GM12872 (cell line): Measurements from ENCODE around the gene ELAC2.

Experiments
- TF ChIP-seq, protein P1 (sequence below): IDR thresholded peaks from 3 replicates; pipeline ENCODE4 v1.5.1; 2011; ENCODE audit warnings: low read depth, mild to moderate bottlenecking, low read length, moderate library complexity; ENCODE audit not compliant: insufficient read depth

ELAC2 gene, protein sequence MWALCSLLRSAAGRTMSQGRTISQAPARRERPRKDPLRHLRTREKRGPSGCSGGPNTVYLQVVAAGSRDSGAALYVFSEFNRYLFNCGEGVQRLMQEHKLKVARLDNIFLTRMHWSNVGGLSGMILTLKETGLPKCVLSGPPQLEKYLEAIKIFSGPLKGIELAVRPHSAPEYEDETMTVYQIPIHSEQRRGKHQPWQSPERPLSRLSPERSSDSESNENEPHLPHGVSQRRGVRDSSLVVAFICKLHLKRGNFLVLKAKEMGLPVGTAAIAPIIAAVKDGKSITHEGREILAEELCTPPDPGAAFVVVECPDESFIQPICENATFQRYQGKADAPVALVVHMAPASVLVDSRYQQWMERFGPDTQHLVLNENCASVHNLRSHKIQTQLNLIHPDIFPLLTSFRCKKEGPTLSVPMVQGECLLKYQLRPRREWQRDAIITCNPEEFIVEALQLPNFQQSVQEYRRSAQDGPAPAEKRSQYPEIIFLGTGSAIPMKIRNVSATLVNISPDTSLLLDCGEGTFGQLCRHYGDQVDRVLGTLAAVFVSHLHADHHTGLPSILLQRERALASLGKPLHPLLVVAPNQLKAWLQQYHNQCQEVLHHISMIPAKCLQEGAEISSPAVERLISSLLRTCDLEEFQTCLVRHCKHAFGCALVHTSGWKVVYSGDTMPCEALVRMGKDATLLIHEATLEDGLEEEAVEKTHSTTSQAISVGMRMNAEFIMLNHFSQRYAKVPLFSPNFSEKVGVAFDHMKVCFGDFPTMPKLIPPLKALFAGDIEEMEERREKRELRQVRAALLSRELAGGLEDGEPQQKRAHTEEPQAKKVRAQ

DNA sequence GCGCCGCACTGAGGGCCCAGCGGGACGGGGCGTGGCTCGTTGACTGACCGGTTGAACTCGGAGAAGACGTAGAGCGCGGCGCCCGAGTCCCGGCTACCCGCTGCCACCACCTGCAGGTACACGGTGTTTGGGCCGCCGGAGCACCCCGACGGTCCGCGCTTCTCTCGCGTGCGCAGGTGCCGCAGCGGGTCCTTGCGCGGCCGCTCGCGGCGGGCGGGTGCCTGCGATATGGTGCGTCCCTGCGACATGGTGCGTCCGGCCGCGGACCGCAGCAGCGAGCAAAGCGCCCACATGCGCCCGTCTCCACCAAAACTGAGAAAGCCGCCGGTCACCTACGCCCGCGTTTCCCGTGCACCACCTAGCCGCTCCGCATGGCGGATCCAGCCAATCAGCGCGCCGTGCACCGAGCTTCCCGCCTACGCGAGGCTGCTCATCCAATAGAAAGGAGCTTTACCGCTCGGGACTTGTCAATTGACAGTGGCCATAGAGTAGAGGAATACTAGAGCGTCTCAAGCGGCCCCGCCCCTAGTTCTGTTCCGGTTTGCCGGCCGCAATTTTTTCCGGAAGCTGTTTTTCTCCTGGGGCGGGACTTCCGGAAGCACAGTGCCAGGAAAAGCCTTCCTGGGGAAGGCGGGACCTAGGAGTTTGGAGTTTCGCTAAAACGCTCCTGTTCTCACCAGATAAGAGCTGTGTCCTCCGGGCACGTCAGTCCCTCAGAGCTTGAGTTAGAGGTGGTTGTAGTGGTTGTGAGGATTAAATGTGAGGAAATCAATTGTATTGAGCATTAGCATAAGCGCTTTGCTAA, at the start of gene ELAC2:
Gene ELAC2, minus strand, starts transcription at position 373 of the 805 bp plus-strand sequence. Its CDS starts 80 bp downstream, at position 293.
- TF ChIP-seq, protein P1, sequence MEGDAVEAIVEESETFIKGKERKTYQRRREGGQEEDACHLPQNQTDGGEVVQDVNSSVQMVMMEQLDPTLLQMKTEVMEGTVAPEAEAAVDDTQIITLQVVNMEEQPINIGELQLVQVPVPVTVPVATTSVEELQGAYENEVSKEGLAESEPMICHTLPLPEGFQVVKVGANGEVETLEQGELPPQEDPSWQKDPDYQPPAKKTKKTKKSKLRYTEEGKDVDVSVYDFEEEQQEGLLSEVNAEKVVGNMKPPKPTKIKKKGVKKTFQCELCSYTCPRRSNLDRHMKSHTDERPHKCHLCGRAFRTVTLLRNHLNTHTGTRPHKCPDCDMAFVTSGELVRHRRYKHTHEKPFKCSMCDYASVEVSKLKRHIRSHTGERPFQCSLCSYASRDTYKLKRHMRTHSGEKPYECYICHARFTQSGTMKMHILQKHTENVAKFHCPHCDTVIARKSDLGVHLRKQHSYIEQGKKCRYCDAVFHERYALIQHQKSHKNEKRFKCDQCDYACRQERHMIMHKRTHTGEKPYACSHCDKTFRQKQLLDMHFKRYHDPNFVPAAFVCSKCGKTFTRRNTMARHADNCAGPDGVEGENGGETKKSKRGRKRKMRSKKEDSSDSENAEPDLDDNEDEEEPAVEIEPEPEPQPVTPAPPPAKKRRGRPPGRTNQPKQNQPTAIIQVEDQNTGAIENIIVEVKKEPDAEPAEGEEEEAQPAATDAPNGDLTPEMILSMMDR, result no peak

DNA sequence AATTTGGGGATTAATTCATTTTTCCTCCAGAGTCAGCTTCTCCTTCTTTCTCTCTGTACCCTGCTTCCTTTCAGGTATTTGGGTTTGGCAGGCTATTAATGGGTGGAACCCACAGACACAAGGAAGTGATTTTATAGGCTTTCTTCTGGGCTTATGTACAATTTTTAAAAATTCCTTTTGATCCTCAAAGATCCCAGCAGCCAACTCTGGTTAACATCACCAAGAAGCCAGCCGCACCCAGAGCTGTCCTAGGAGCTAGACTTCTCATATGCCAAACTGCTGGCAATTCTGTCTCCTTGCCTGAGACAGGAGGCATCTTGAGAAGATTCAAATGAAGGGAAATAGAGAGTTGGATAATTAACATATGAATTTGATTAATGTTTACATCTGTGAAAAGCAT, 47.2 kb upstream of the ELAC2 start:
- TF ChIP-seq, protein P1, result no peak

DNA sequence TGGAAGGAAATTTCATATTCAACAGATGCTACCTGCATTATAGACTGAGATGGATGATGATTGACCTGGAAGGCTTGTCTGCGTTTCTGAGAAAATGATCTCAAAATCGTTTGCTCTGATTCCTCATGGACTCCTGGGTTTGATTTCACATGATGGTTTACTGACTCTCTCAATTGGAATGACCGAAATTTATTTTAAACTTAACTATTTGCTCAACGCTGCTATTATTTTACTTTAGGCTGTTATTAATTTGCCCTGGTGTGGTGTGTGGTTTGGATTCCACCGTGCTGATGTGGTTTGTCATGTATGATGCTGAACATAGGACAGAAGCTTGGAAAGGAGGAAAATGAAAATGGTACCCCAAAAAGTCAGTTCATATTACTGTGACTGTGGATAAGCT, 37.3 kb upstream of the ELAC2 start:
- TF ChIP-seq, protein P1, result no peak

DNA sequence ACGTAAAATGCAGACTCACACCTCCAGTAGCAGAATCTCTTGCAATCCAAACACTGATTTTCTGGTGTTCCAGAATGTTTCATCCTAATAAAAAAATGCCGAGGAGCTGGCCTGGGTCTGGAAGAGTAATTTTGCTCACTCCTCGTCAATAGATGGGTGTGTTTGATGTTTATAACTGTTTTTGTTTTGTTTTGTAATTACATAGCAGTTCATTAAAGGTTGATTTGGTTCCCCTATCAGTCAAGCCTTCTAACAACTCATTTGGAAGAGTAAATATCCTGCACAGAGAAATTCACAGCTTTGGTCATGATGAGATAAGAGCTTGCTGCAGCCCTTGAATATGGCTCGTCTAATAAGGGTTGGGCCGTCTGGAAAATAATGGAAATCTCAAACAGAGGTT, 36.8 kb upstream of the ELAC2 start:
- TF ChIP-seq, protein P1, result no peak

DNA sequence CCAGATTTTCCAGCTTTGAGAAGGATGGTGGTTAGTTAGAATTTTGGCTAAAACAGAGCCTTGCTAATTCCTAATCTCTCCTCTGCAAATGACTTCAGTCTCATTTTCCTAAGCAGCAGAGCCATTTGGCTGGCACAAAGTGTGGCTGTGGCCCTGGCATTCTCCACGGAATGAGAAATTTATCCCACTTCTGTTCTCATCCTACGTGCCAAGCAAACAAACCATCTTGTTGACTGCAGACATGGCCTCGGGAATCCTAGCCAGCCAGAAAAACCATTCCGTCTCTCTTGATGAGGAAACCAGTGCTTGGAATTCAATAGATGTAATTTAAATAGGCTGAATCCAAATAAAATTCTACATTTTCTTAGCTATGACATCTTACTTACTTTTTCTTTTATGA, 34.1 kb upstream of the ELAC2 start:
- TF ChIP-seq, protein P1, result no peak

DNA sequence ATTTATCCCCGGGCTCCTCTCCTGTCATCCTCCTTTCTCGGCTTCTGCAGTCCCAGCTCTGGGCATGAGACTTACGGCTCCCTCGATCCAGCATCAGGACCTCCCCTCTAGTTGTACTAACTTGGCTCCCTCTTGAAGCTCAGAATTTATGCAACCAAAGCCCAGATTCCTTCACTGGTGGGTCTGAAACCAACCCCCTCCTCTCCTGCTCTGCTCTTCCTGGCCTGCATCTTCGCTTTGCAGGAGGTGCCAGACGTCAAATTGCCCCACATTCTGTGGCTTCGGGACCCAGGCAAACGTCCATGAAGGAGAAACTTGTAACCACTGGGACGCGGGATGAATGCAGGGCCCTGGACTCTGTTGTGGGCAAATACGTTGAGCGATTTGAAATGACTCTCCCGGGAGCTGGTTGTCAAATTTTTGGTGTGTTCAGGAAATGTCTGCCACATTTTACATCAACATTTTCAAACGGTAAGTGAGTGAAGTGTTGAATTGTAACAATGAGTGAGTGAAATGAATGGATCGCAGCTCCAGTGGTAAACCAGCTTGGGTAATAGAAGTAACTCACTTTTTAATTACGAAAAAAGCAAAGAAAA, 29.3 kb upstream of the ELAC2 start:
- TF ChIP-seq, protein P1, result no peak

DNA sequence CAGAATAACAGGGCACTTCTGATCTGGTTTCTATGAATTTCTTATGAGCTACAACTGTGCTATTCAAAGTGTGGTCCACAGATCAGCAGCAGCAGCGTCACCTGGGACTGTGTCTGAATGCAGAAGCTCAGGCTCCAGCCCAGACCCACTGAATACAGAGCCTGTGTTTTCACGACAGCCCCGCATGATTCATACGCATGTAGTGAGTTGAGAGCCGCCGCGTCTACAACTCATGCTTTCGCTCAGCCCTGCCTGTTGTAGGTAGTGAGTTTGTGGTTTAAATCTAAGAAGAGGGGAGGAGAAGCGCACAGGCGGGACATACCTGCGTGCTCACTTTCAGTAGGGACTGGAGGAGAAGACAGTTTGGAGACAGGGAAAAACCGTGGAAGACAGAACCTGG, 28.5 kb upstream of the ELAC2 start:
- TF ChIP-seq, protein P1, result no peak
